Neural progenitor cell (in vitro differentiated cells): ENCODE data around the gene ANKRD33. TPM values are rescaled to one million over a fixed set of nuclear protein-coding genes. Genes with fewer than 3 reads are reported as not detected.

Experiments used
- DNase-seq: peaks from one replicate; pipeline ENCODE4 v3.0.0-alpha.2; 2016; ENCODE audit warnings: low spot score
- H2AFZ ChIP-seq: fragments of 200-600 bp; sonication (generic); replicated peaks from 2 replicates; pipeline ENCODE4 v1.6.1; 2016; ENCODE audit warnings: antibody characterized with exemption
- H3F3A ChIP-seq: fragments of 200-600 bp; sonication (generic); 2 replicates; pipeline ENCODE4 v1.6.1; 2016; ENCODE audit warnings: antibody characterized with exemption, low read depth
- H3K27ac ChIP-seq: fragments of 200-600 bp; sonication (generic); 2 replicates; pipeline ENCODE4 v1.5.1; 2016; ENCODE audit warnings: mild to moderate bottlenecking
- H3K27me3 ChIP-seq: fragments of 200-600 bp; sonication (generic); 2 replicates; pipeline ENCODE4 v1.6.1; 2016; ENCODE audit warnings: mild to moderate bottlenecking, moderate library complexity
- H3K36me3 ChIP-seq: fragments of 200-600 bp; sonication (generic); 2 replicates; pipeline ENCODE4 v1.5.1; 2016
- H3K4me1 ChIP-seq: fragments of 200-600 bp; sonication (generic); 2 replicates; pipeline ENCODE4 v1.6.1; 2016; ENCODE audit warnings: mixed run types
- H3K4me2 ChIP-seq: fragments of 200-600 bp; sonication (generic); 2 replicates; pipeline ENCODE4 v1.6.1; 2016
- H3K4me3 ChIP-seq: fragments of 200-600 bp; sonication (generic); 2 replicates; pipeline ENCODE4 v1.5.1; 2016
- H3K79me2 ChIP-seq: fragments of 200-600 bp; sonication (generic); 2 replicates; pipeline ENCODE4 v1.6.1; 2016; ENCODE audit warnings: low read depth
- H3K9ac ChIP-seq: fragments of 200-600 bp; sonication (generic); 2 replicates; pipeline ENCODE4 v1.6.1; 2016
- H3K9me3 ChIP-seq: fragments of 200-600 bp; sonication (generic); 2 replicates; pipeline ENCODE4 v1.5.1; 2016; ENCODE audit warnings: low read depth
- H4K20me1 ChIP-seq: fragments of 200-600 bp; sonication (generic); 2 replicates; pipeline ENCODE4 v1.6.1; 2016; ENCODE audit warnings: low read depth
- H3K27ac Mint-ChIP-seq: 3 replicates; pipeline ENCODE4 v1.8.0; 2021; ENCODE audit warnings: mixed read lengths
- H3K27me3 Mint-ChIP-seq: 2 replicates; pipeline ENCODE4 v1.8.0; 2022; ENCODE audit warnings: low read depth, mild to moderate bottlenecking, inconsistent platforms, moderate library complexity, mixed read lengths; ENCODE audit not compliant: insufficient read depth
- H3K36me3 Mint-ChIP-seq: 3 replicates; pipeline ENCODE4 v1.8.0; 2021; ENCODE audit warnings: mixed read lengths
- H3K4me1 Mint-ChIP-seq: 3 replicates; pipeline ENCODE4 v1.8.0; 2021; ENCODE audit warnings: mixed read lengths
- H3K4me3 Mint-ChIP-seq: 3 replicates; pipeline ENCODE4 v1.8.0; 2021; ENCODE audit warnings: mild to moderate bottlenecking, moderate library complexity, mixed read lengths
- H3K9me3 Mint-ChIP-seq: 3 replicates; pipeline ENCODE4 v1.8.0; 2020; ENCODE audit warnings: mixed read lengths
- EZH2 ChIP-seq: fragments of 200-600 bp; sonication (generic); IDR thresholded peaks from 2 replicates; pipeline ENCODE4 v1.6.1; 2017; ENCODE audit warnings: antibody characterized with exemption, mild to moderate bottlenecking, moderate library complexity
- EZH2phosphoT487 ChIP-seq: fragments of 200-600 bp; sonication (generic); IDR thresholded peaks from 2 replicates; pipeline ENCODE4 v1.6.1; 2017; ENCODE audit warnings: antibody characterized with exemption
- total RNA-seq: library from RNA; depleted of rRNA; stranded (reverse); fragments of >200 nt; gene quantifications from 2 replicates; pipeline ENCODE4 v1.2.3, GENCODE V29; 2015; ENCODE audit warnings: low replicate concordance
- TF ChIP-seq, protein P1 (sequence below): fragments of 200-600 bp; sonication (generic); IDR thresholded peaks from 2 replicates; pipeline ENCODE4 v1.5.1; 2017; ENCODE audit warnings: antibody characterized with exemption, mild to moderate bottlenecking

The ANKRD33 gene
- total RNA-seq, 1 donor from 2014 or later, result 0.39 TPM

DNA sequence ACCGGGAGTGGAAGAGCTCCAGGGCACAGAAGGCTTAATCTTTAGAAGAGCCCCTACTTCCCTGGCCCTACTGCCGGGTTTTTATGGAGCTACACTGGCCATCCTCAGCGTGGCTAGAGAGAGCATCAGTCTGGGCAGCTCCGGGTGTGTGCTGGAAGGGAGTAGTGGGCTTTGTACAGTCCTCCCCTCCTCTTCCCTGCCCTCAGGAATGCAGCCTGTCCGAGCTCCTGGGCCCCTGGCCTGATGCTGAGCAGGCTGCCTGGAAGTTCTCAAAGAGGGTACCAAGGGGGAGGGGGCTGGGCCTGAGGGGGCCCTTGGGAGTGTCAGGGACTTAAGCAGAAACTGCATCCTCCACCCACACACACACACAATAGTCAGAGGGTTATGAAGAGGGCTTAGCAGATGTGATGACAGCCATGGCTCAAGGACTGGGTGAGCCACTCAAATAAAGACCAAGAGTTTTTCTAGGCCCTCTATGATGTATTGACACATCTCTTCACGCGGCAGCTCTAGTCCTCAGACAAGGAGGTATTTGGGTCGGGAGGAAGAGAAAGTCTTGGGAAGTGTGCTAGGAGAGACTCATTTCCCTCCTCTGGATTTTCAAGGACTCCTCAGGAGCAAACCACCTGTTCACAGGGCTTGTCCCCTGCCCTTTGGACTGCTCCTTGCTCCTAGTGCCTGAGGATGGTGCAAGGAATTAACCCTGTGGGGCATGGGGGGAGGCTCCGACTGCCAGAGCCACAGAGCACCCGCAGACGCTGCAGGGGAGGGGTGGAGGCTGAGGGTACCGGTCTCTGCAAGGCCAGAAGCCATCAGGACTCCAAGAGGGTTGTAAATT, 22.9 kb upstream of the ANKRD33 start:
- peak overlapping the region; percentile 53 for H3K4me3 ChIP-seq
- H3K36me3 Mint-ChIP-seq, result no peaks in the 10 kb centered on the region
- H3K4me1 Mint-ChIP-seq, result peaks cover 69% of the 10 kb centered on the region
- H3F3A ChIP-seq, result peaks cover 59% of the 10 kb centered on the region
- TF ChIP-seq, protein P1, sequence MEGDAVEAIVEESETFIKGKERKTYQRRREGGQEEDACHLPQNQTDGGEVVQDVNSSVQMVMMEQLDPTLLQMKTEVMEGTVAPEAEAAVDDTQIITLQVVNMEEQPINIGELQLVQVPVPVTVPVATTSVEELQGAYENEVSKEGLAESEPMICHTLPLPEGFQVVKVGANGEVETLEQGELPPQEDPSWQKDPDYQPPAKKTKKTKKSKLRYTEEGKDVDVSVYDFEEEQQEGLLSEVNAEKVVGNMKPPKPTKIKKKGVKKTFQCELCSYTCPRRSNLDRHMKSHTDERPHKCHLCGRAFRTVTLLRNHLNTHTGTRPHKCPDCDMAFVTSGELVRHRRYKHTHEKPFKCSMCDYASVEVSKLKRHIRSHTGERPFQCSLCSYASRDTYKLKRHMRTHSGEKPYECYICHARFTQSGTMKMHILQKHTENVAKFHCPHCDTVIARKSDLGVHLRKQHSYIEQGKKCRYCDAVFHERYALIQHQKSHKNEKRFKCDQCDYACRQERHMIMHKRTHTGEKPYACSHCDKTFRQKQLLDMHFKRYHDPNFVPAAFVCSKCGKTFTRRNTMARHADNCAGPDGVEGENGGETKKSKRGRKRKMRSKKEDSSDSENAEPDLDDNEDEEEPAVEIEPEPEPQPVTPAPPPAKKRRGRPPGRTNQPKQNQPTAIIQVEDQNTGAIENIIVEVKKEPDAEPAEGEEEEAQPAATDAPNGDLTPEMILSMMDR, result no peak
- TF ChIP-seq EZH2phosphoT487 (no peak), EZH2 (no peak)
- H3K9me3 Mint-ChIP-seq, result no peaks in the 10 kb centered on the region
- peak overlapping the region; percentile 88 for H3K4me2 ChIP-seq
- H2AFZ ChIP-seq, result no peak overlapping the region
- peaks cover 52% of the 10 kb centered on the region for H3K27me3 ChIP-seq
- H3K79me2 ChIP-seq, result no peaks in the 10 kb centered on the region
- H3K27ac ChIP-seq, result no peak overlapping the region
- H3K27ac Mint-ChIP-seq, result peak overlapping the region; percentile 82
- H3K27me3 Mint-ChIP-seq, result peaks cover 51% of the 10 kb centered on the region
- H3K4me3 Mint-ChIP-seq, result peak overlapping the region; percentile 84
- no peak overlapping the region for H3K9ac ChIP-seq
- DNase-seq, result peak; percentile 72
- H3K4me1 ChIP-seq, result peaks cover 51% of the 10 kb centered on the region
- H3K36me3 ChIP-seq, result no peaks in the 10 kb centered on the region
- peaks cover 37% of the 10 kb centered on the region for H4K20me1 ChIP-seq
- no peaks in the 10 kb centered on the region for H3K9me3 ChIP-seq

DNA sequence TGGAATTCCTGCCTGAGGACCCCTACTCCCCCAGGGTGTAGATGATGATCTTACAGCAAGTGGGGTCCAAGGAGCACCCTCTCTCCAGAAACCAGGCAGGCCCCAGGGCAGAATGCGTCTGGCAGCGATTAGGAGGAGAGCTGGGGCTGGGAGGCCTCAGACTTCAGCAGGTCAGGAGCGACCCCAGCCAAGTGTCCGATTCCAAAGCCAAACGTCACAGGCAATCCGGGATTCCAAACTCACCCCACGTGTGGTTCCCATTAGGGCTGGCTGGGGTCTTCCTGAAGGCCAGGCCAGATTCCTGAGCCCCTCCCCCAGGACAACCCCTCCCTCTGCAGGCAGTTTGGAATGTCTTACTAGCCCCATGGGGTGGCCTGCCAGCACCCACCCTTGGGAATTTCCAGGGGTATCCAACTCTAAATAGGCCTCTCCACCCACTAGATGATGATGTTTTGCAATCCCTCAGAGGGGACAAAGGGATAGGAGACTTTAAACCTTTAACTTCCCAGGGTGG, 22.1 kb upstream of the ANKRD33 start:
- peaks cover 74% of the 10 kb centered on the region for H3K4me1 Mint-ChIP-seq
- peaks cover 64% of the 10 kb centered on the region for H3F3A ChIP-seq
- H3K27ac ChIP-seq, result no peak overlapping the region
- H3K79me2 ChIP-seq, result no peaks in the 10 kb centered on the region
- H3K27me3 ChIP-seq, result peaks cover 59% of the 10 kb centered on the region
- TF ChIP-seq, protein P1, result no peak
- TF ChIP-seq EZH2 (no peak), EZH2phosphoT487 (no peak)
- H3K4me3 Mint-ChIP-seq, result no peak overlapping the region
- no peaks in the 10 kb centered on the region for H3K9me3 Mint-ChIP-seq
- H3K9me3 ChIP-seq, result no peaks in the 10 kb centered on the region
- H3K4me3 ChIP-seq, result no peak overlapping the region
- peak overlapping the region; percentile 88 for H3K4me2 ChIP-seq
- H3K27ac Mint-ChIP-seq, result no peak overlapping the region
- peaks cover 49% of the 10 kb centered on the region for H3K27me3 Mint-ChIP-seq
- peak; percentile 48 for DNase-seq
- H3K9ac ChIP-seq, result no peak overlapping the region
- peaks cover 45% of the 10 kb centered on the region for H4K20me1 ChIP-seq
- H3K36me3 ChIP-seq, result no peaks in the 10 kb centered on the region
- H3K36me3 Mint-ChIP-seq, result no peaks in the 10 kb centered on the region
- peaks cover 58% of the 10 kb centered on the region for H3K4me1 ChIP-seq
- H2AFZ ChIP-seq, result no peak overlapping the region

DNA sequence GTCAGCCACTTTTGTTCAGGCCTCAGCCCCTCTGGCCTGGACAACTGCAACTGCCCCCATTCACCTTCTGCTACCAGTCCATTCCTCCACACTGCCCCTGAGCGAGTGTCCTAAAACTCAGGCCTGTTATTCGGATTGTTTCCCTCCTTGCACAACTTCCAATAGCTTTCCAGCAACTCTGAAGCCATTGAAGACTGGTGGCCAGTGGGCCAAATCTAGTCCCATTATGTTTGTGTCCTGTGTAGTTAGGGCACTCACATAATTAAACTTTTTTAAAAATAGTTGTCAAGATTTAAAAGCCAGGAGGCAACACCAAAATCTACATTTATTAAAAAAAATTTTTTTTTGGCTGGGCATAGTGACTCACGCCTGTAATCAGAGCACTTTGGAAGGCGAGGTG, 21.6 kb upstream of the ANKRD33 start:
- TF ChIP-seq EZH2phosphoT487 (no peak), EZH2 (no peak)
- TF ChIP-seq, protein P1, result no peak
- H3K27me3 Mint-ChIP-seq, result peaks cover 49% of the 10 kb centered on the region
- Histone ChIP-seq H3K4me2 (peak overlapping the region; percentile 88), H3K4me1 (peaks cover 58% of the 10 kb centered on the region), H3K79me2 (no peaks in the 10 kb centered on the region), H3K4me3 (no peak overlapping the region), H4K20me1 (peaks cover 47% of the 10 kb centered on the region), H3K36me3 (no peaks in the 10 kb centered on the region), H2AFZ (no peak overlapping the region), H3K9me3 (no peaks in the 10 kb centered on the region), H3F3A (peaks cover 68% of the 10 kb centered on the region), H3K9ac (no peak overlapping the region), H3K27me3 (peaks cover 62% of the 10 kb centered on the region), H3K27ac (no peak overlapping the region)
- DNase-seq, result no peak
- H3K36me3 Mint-ChIP-seq, result no peaks in the 10 kb centered on the region
- H3K4me1 Mint-ChIP-seq, result peaks cover 73% of the 10 kb centered on the region
- H3K4me3 Mint-ChIP-seq, result peak overlapping the region; percentile 64
- no peak overlapping the region for H3K27ac Mint-ChIP-seq
- no peaks in the 10 kb centered on the region for H3K9me3 Mint-ChIP-seq
